Memory B cell (primary cell): ENCODE results near the gene LKAAEAR1.
"Not testable (repeated sequence)": the region's sequence is repeated elsewhere in the genome, so short reads cannot be mapped to it uniquely, and the experiment has no call there.

ENCODE experiments used
- ATAC-seq: fragments of 150-1000 bp; cut with Tn5 transposase; 2 replicates; pipeline ENCODE4 v1.10.0; 2021; ENCODE audit warnings: low read depth, mild to moderate bottlenecking, moderate library complexity
- DNase-seq, 2 donors: peaks; one replicate each; pipeline ENCODE4 v3.0.0; 2022; ENCODE audit warnings: low spot score in 2 of 2
- H3K27ac Mint-ChIP-seq: one replicate; pipeline ENCODE4 v1.8.0; 2022; ENCODE audit warnings: mild to moderate bottlenecking, moderate library complexity, mixed read lengths
- H3K27me3 Mint-ChIP-seq: one replicate; pipeline ENCODE4 v1.8.0; 2022; ENCODE audit warnings: mixed read lengths
- H3K36me3 Mint-ChIP-seq: one replicate; pipeline ENCODE4 v1.8.0; 2022; ENCODE audit warnings: mild to moderate bottlenecking, mixed read lengths
- H3K4me1 Mint-ChIP-seq: one replicate; pipeline ENCODE4 v1.8.0; 2022; ENCODE audit warnings: mixed read lengths
- H3K4me3 Mint-ChIP-seq: one replicate; pipeline ENCODE4 v1.8.0; 2022; ENCODE audit warnings: mild to moderate bottlenecking, moderate library complexity, mixed read lengths
- H3K9me3 Mint-ChIP-seq: one replicate; pipeline ENCODE4 v1.8.0; 2022; ENCODE audit warnings: mixed read lengths

The LKAAEAR1 gene, protein sequence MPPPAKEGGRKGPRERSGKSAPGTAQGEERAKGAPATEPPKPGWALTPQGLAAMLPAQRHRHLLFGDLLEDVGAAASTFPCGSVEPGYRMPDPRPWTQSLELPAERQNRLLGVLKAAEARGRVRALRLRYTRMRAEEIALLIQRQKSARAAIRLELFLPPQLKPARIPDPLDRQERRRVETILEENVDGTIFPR

GRCh38 chr20:64083804-64084684 is at the start of gene LKAAEAR1:
Gene LKAAEAR1, minus strand, starts transcription at chr20:64084398. Its CDS starts 179 bp downstream, at chr20:64084219.
- Mint-ChIP-seq H3K36me3 (peaks cover 3% of the 10 kb centered on the region), H3K4me3 (peak within 1 kb of the TSS; percentile 90), H3K27ac (peak within 1 kb of the TSS; percentile 90), H3K27me3 (peaks cover 1% of the 10 kb centered on the region), H3K9me3 (peaks cover 2% of the 10 kb centered on the region), H3K4me1 (peaks cover 41% of the 10 kb centered on the region)
- DNase-seq (no peak), ATAC-seq (no peak)

- no peak for ATAC-seq
Measured at GRCh38 chr20:64131406-64131805, 47.2 kb upstream of the LKAAEAR1 start.

DNA sequence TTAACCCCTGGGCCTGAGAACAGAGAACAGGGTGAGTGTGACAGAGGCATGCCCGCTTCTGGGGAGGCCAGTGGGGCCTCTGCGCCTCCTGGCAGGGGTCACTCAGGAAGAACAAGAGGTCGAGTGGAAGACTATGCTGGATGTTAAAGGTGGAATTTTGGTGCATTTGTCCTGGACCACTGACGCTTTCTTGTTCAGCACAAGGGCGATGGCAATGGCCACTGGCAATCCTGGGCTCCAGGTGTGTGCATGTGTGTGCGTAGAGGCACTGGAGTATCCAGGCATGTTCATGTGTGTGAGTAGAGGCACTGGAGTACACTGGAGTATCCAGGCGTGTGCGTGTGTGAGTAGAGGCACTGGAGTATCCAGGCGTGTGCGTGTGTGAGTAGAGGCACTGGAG is 46.7 kb upstream of the LKAAEAR1 start:
- DNase-seq (no peak), ATAC-seq (no peak)
- Mint-ChIP-seq H3K9me3 (peaks cover 2% of the 10 kb centered on the region), H3K4me1 (no peaks in the 10 kb centered on the region), H3K27me3 (peaks cover 14% of the 10 kb centered on the region), H3K4me3 (no peak overlapping the region), H3K36me3 (peaks cover 2% of the 10 kb centered on the region), H3K27ac (no peak overlapping the region)

More at GRCh38 chr20:64131406-64131805, 47.2 kb upstream of the LKAAEAR1 start:
- DNase-seq, result no peak
- H3K27ac Mint-ChIP-seq, result no peak overlapping the region
- no peak overlapping the region for H3K4me3 Mint-ChIP-seq
- H3K9me3 Mint-ChIP-seq, result peaks cover 2% of the 10 kb centered on the region
- H3K27me3 Mint-ChIP-seq, result peaks cover 17% of the 10 kb centered on the region
- H3K4me1 Mint-ChIP-seq, result no peaks in the 10 kb centered on the region
- H3K36me3 Mint-ChIP-seq, result peaks cover 3% of the 10 kb centered on the region

DNA sequence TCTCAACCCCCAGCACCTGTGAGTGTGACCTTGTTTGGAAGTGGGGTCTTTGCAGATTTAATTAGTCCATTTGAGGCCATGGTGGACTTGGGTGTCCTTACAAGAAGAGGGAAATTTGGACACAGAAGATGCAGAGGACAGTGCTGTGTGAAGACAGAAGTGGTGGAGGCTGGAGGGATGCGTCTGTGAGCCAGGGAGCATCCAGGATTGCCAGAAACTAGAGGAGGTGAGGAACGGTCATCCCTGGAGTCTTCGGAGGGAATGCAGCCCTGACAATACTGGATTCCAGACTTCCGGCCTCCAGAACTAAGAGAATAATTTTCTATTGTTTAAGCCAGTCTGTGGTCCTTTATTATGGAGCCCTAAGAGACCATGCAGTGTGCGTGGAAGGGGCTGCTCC is 46.1 kb upstream of the LKAAEAR1 start:
- DNase-seq (no peak), ATAC-seq (no peak)
- Mint-ChIP-seq H3K27me3 (peaks cover 11% of the 10 kb centered on the region), H3K36me3 (peaks cover 2% of the 10 kb centered on the region), H3K9me3 (peaks cover 2% of the 10 kb centered on the region), H3K4me3 (no peak overlapping the region), H3K27ac (no peak overlapping the region), H3K4me1 (no peaks in the 10 kb centered on the region)

DNA sequence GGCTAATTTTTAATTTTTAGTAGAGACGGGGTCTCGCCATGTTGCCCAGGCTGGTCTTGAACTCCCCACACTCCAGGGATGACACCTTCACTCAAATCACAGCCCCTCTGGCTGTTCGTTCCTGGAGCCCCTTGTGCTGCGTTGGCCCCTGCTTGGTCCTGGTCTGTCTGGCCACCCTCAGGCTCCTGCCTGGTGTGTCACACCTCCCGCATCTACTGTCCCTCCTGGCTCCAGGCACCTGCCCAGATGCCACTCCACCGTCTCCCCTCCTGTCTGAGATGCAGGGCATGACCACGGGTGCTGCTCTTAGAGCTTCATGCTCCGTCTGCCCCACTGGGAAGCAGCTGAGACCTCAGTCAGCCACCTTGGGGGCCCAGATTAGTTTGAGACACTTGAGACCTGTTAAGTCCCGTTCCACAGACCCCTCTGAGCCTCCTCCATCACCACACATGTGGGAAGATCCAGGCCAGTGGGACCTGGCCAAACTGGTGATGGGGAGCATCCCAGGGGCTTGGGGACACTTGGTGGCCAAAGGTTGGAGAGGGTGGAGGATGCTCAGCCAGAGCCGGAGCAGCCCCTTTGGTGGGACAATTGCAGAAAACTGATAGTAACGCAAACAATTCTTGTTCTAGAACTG is 45.1 kb upstream of the LKAAEAR1 start:
- no peak for DNase-seq
- H3K36me3 Mint-ChIP-seq, result peaks cover 2% of the 10 kb centered on the region
- peaks cover 2% of the 10 kb centered on the region for H3K9me3 Mint-ChIP-seq
- no peak for ATAC-seq
- H3K27me3 Mint-ChIP-seq, result peaks cover 9% of the 10 kb centered on the region
- H3K27ac Mint-ChIP-seq, result no peak overlapping the region
- no peak overlapping the region for H3K4me3 Mint-ChIP-seq
- H3K4me1 Mint-ChIP-seq, result no peaks in the 10 kb centered on the region

- not testable (repeated sequence) for H3K27ac Mint-ChIP-seq, H3K27me3 Mint-ChIP-seq, DNase-seq, H3K4me3 Mint-ChIP-seq, H3K4me1 Mint-ChIP-seq, ATAC-seq, H3K36me3 Mint-ChIP-seq, H3K9me3 Mint-ChIP-seq
Measured at GRCh38 chr20:64123517-64123916, 39.3 kb upstream of the LKAAEAR1 start.

DNA sequence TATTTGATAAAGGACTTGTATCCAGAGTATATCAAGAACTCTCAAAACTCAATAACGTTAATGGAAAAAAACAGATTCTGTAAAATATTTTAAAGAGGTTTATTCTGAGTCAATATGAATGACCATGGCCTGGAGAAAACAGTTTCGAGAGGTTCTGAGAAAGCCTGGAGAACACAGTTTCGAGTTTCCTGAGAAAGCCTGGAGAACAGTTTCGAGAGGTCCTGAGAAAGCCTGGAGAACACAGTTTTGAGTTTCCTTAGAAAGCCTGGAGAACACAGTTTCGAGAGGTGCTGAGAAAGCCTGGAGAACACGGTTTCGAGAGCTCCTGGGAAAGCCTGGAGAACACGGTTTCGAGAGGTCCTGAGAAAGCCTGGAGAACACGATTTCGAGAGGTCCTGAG is 38.7 kb upstream of the LKAAEAR1 start:
- ATAC-seq, H3K4me3 Mint-ChIP-seq, H3K27me3 Mint-ChIP-seq, H3K9me3 Mint-ChIP-seq, H3K36me3 Mint-ChIP-seq, H3K4me1 Mint-ChIP-seq, H3K27ac Mint-ChIP-seq, DNase-seq: not testable (repeated sequence)

- no peak for ATAC-seq
- Mint-ChIP-seq H3K4me1 (peaks cover 6% of the 10 kb centered on the region), H3K27me3 (no peaks in the 10 kb centered on the region), H3K36me3 (no peaks in the 10 kb centered on the region), H3K4me3 (no peak overlapping the region), H3K27ac (no peak overlapping the region), H3K9me3 (no peaks in the 10 kb centered on the region)
- no peak for DNase-seq
Measured at GRCh38 chr20:64121586-64121985, 37.4 kb upstream of the LKAAEAR1 start.

GRCh38 chr20:64119681-64120341 is 35.6 kb upstream of the LKAAEAR1 start:
- Mint-ChIP-seq H3K36me3 (no peaks in the 10 kb centered on the region), H3K9me3 (no peaks in the 10 kb centered on the region), H3K4me3 (peak overlapping the region; percentile 77), H3K27me3 (no peaks in the 10 kb centered on the region), H3K4me1 (peaks cover 6% of the 10 kb centered on the region), H3K27ac (peak overlapping the region; percentile 76)
- ATAC-seq (peak; percentile 3), DNase-seq (no peak)

GRCh38 chr20:64119301-64119680 is 35.1 kb upstream of the LKAAEAR1 start:
- no peak overlapping the region for H3K27ac Mint-ChIP-seq

DNA sequence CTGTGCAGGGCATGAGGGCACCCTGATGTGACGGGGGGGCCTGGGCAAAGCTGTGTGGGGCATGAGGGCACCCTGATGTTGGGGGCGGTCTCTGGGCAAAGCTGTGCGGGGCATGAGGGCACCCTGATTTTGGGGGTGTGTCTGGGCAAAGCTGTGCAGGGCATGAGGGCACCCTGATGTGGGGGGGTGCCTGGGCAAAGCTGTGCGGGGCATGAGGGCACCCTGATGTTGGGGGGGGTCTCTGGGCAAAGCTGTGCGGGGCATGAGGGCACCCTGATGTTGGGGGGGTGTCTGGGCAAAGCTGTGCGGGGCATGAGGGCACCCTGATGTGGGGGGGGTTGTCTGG is 33.2 kb upstream of the LKAAEAR1 start:
- not testable (repeated sequence) for H3K36me3 Mint-ChIP-seq, H3K27me3 Mint-ChIP-seq, H3K4me1 Mint-ChIP-seq, ATAC-seq, H3K9me3 Mint-ChIP-seq, H3K27ac Mint-ChIP-seq, H3K4me3 Mint-ChIP-seq, DNase-seq

More at GRCh38 chr20:64119301-64119680, 35.1 kb upstream of the LKAAEAR1 start:
- no peaks in the 10 kb centered on the region for H3K36me3 Mint-ChIP-seq
- DNase-seq (no peak), ATAC-seq (no peak)
- no peak overlapping the region for H3K4me3 Mint-ChIP-seq
- H3K4me1 Mint-ChIP-seq, result peaks cover 6% of the 10 kb centered on the region
- no peaks in the 10 kb centered on the region for H3K9me3 Mint-ChIP-seq
- no peaks in the 10 kb centered on the region for H3K27me3 Mint-ChIP-seq

DNA sequence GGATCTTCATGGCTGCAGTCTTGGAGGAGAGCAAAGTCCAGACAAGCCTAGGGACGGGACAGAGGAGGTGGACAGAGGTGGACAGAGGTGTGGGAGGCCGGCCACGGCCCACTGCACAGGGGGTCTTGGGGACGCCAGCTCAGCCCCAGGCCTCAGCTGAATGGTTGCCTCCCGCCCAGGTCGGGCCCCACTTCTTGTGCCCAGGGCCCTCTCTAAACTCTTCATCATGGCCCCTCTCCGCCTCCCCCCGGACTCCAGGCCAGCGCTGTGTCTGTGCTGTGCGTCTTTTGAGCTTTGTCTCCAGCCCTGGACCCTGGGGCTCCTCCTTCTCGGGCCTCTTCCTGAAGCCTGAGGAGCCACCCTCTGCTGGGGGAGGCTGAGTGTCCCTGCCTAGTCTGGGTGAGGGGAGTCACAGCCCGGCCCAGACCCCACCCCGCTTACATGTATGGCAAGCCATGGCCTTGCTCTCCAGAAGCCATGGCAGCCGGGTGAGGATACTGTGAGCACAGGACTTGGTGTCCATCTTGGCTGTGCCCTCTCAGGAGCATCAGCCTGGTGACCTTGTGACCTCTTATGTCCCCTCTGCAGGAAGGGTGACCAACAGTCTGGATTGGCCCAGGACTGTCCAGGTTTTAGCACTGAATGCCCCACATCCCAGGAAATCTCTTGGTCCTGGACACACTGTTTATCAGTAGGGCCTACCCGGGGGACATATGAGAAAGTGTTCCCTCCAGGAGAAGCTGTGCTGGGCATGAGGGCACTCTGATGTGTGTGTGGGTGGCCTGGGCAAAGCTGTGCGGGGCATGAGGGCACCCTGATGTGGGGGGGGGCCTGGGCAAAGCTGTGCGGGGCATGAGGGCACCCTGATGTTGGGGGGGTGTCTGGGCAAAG is 32.6 kb upstream of the LKAAEAR1 start:
- Mint-ChIP-seq H3K4me3 (no peak overlapping the region), H3K9me3 (no peaks in the 10 kb centered on the region), H3K36me3 (no peaks in the 10 kb centered on the region), H3K27ac (no peak overlapping the region), H3K27me3 (no peaks in the 10 kb centered on the region), H3K4me1 (peaks cover 15% of the 10 kb centered on the region)
- ATAC-seq (no peak), DNase-seq (no peak)

- no peaks in the 10 kb centered on the region for H3K9me3 Mint-ChIP-seq
- no peak for ATAC-seq
Measured at GRCh38 chr20:64116016-64116415, 31.8 kb upstream of the LKAAEAR1 start.

More at GRCh38 chr20:64116016-64116415, 31.8 kb upstream of the LKAAEAR1 start:
- Mint-ChIP-seq H3K4me3 (no peak overlapping the region), H3K4me1 (peaks cover 16% of the 10 kb centered on the region), H3K27me3 (no peaks in the 10 kb centered on the region), H3K27ac (no peak overlapping the region), H3K36me3 (no peaks in the 10 kb centered on the region)
- DNase-seq, result no peak
